ENCODE data around the gene KCNT1.

- TF ChIP-seq CTCF (IDR thresholded peaks at IDR 0.05 in 2 of 3, conservative IDR thresholded peaks at IDR 0.05 in 1 of 3; ENCODE audit: control insufficient read depth in 2 of 3, extremely low read depth in 1 of 3, insufficient read depth in 1 of 3, low read depth in 3 of 3, low read length in 3 of 3) (no peak), IRF5 (IDR thresholded peaks at IDR 0.05; ENCODE audit: borderline replicate concordance) (no peak), MAX (IDR thresholded peaks at IDR 0.05; ENCODE audit: low read depth, low read length) (no peak)
Observed at GRCh38 chr9:135770771-135771170, 68.8 kb downstream of the KCNT1 start.

All from GM12878 (cell line).